NCI-H446 (cell line): ENCODE data around the gene N4BP2L2.

Experiments used
- DNase-seq, 2 experiments: peaks; one replicate each; lab custom pipeline; 2025; lab: John Stamatoyannopoulos, UW

The N4BP2L2 gene

DNA sequence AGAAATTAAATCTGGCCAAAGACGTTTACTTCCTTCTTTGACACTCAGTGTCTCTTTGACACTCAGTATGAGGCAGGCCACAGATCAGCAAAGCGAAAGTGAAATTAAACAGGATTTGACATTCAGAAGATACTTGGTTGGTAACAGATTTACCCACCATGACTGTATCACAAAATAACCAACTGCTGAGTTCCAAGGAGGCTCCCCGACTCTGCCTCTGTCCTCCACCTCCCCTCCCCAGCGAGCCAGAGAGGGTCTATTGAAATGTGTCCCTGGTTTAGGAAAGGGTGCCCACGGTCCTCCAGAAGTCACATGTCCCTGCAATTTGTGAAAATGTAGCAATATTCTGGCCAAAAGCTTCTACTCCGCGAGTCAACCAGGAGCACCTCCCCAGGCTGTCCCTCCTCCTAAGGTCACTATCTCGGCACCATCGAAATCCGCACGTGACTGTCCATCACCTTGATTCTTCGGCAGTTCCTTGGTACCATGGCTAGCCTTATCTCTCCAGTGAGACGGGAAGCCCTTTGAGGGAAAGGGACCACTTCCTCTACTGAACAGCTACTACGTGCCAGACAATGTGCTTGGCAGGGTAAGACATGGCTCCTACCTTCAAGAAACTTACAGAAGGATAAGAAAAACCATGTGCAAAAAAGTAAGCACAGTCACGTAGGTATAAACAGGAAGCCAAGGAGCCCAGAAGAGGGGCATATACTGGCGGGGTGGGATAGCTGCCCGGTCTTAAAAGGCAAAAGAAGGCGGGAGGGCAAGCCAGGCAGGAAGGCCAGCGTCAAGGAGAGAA lies 112.2 kb downstream of the N4BP2L2 start:
- no peak for DNase-seq

- DNase-seq = no peak
Measured at GRCh38 chr13:32425158-32425557, 113.4 kb downstream of the N4BP2L2 start.

DNA sequence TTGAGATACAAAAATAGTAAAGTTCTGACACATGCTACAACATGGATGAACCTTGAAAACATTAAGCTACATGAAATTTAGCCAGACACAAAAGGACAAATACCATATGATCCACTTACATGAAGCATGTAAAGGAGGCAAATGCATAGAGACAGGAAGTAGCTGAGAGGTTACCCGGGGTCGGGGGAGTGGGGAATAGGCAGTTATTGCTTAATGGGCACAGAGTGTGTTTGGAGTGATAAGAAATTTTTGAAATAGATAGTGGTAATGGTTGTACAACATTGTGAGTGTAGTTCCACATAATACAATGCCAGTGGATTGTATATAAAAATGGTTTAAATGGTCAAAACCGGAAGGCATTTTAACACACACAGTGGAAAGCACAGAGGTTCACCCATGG lies 115.0 kb downstream of the N4BP2L2 start:
- DNase-seq = no peak

GRCh38 chr13:32419862-32420261 lies 118.7 kb downstream of the N4BP2L2 start:
- no peak for DNase-seq

- DNase-seq = no peak
Measured at GRCh38 chr13:32417995-32418394, 120.6 kb downstream of the N4BP2L2 start.

- no peak for DNase-seq
Measured at GRCh38 chr13:32415019-32415418, 123.6 kb downstream of the N4BP2L2 start.

GRCh38 chr13:32414580-32414979 lies 124.0 kb downstream of the N4BP2L2 start:
- no peak for DNase-seq

GRCh38 chr13:32413284-32413683 lies 125.3 kb downstream of the N4BP2L2 start:
- DNase-seq = no peak

- DNase-seq = peak in 1 of 2 experiments; percentile 16
Measured at GRCh38 chr13:32409561-32410421, 128.8 kb downstream of the N4BP2L2 start.

DNA sequence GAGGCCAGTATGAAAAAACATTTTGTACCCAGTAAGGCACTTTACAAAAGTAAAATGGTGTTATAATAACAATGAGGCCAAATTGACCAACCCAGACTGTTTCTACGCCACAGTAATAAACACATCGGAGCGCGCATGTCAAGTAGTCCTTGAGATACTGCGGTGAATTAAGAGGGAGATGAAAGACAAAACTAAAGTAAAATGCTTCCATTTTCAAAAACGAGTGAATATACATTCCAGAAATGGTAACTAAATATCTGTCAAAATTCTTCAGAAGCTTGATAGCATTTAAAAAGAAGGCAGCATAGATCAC lies 129.6 kb downstream of the N4BP2L2 start:
- DNase-seq = no peak

DNA sequence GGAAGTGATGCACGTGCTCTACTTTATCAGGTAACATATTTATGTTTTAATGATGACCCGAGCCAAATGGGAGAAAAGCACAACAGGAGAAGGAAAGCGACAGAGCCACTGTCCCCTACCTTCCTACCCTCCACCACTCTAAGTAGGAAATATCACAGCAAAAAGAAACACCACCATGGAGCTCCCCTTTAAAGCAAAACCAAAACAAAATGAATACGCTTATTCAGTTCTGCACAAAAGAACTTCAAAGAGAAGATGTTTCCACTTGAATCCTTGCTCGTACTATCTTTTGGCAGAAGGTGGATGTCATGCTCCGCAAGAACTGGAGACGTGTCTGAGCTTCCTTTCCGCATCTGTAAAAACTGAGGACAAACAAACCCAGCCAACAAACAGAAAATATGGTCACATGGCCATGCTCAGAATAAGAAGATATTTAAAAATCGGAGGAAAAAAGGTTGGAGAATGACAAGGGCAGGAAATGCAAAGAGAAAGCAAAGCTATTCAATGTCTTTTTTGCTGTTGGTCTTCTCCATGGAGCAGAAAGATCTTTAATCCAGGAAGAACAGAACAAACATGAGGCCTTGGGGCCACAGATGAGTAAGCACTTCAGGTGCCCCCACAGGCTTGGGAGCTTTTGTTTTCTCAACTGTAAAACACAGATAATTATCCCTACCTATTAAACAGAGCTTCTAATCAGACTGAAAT lies 130.1 kb downstream of the N4BP2L2 start:
- DNase-seq = no peak

DNA sequence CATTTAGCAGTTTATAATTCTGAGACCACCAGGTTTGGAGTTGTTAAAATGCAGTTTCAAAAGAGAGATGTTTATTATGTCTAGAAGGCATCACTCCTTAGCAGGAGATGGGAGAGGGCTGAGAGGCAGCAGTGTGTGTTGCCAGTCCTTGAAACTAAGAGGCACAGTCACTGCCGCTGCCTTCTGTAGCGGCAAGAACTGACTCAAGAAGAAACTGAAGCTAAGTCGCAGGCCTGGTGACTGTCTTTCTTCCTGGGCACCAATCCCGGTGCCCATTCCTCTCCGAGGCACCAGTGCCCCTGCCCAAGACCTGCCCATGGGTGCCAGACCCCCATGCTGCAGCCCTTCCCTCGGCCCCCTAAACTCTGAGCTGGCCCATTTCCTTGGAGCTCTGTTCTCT lies 130.7 kb downstream of the N4BP2L2 start:
- no peak for DNase-seq

GRCh38 chr13:32403108-32403507 lies 135.5 kb downstream of the N4BP2L2 start:
- no peak for DNase-seq

- DNase-seq = no peak
Measured at GRCh38 chr13:32391101-32391619, 147.4 kb downstream of the N4BP2L2 start.

DNA sequence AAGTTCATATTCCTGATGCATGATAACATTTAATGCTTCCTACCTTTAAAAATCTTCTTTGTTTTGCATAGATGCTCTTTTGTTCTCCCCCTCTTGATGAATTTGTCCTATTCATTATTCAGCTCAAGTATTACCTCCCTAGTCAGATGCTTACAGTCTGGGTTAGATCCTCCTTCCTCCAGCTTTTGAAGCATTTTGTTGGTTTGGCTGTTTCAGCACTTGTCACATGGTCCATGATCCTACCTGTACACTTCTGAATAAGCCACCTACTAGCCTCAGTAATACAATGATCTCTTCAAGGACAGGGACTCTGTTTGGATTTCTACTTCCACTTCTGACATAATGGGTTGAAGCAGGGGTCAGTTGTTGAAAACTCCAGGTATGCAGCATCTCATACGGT lies 148.1 kb downstream of the N4BP2L2 start:
- no peak for DNase-seq

GRCh38 chr13:32390048-32390447 lies 148.5 kb downstream of the N4BP2L2 start:
- DNase-seq = no peak

GRCh38 chr13:32385410-32385809 lies 153.2 kb downstream of the N4BP2L2 start:
- no peak for DNase-seq

DNA sequence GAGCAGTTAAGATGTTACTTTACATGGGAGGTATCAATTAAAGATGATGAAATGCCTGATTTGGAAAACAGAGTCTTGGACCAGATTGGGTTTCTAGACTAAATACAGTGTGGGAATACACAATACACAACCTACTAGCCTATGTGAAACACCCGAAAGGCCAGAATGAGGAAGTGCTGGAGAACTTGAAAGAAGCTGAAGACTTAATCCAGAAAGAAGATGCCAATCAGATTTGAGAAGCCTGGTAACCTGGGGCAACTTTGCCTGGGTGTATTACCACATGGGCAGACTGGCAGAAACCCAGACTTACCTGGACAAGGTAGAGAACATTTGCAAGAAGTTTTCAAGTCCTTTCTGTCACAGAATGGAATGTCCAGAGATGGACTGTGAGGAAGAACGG lies 153.9 kb downstream of the N4BP2L2 start:
- no peak for DNase-seq

- DNase-seq = no peak
Measured at GRCh38 chr13:32383836-32384618, 154.6 kb downstream of the N4BP2L2 start.
